PC-9 (cell line): Measurements from ENCODE around the gene MYH8. TPM values are rescaled to one million over a fixed set of nuclear protein-coding genes. Genes with fewer than 3 reads are reported as not detected.

Experiments used
- BruUV-seq: library from RNA; stranded (reverse); fragments of 400-500 nt; replicated peaks from 2 replicates; lab custom pipeline; 2021; lab: Mats Ljungman, UMichigan
- CTCF ChIA-PET: fragments of 300-600 bp; sonication (Branson Sonifier 250); formaldehyde crosslinking; loops from one replicate; lab custom pipeline; 2022; ENCODE audit warnings: antibody characterized with exemption; lab: Charles Lee
- POLR2A ChIA-PET: fragments of 300-600 bp; sonication (Branson Sonifier 250); formaldehyde crosslinking; loops from one replicate; lab custom pipeline; 2022; ENCODE audit warnings: antibody characterized with exemption; ENCODE audit not compliant: unreplicated experiment; lab: Charles Lee
- DNase-seq, 2 experiments: peaks; one replicate each; pipeline versions ENCODE4 v3.0.0 to v3.0.0-alpha.2; 2015 to 2022; ENCODE audit warnings: mixed read lengths in 1 of 2
- H2AFZ ChIP-seq: fragments of 200-600 bp; sonication (generic); 2 replicates; pipeline ENCODE4 v1.8.1; 2017; ENCODE audit warnings: antibody characterized with exemption
- H3F3A ChIP-seq: fragments of 200-600 bp; sonication (generic); 2 replicates; pipeline ENCODE4 v1.8.1; 2017; ENCODE audit warnings: antibody characterized with exemption, mild to moderate bottlenecking, low read depth; ENCODE audit not compliant: insufficient read depth
- H3K27ac ChIP-seq: fragments of 200-600 bp; sonication (generic); 2 replicates; pipeline ENCODE4 v1.6.1; 2016; ENCODE audit warnings: mixed run types
- H3K27me3 ChIP-seq: fragments of 200-600 bp; sonication (generic); 2 replicates; pipeline ENCODE4 v1.6.1; 2016; ENCODE audit warnings: low read depth, mixed run types; ENCODE audit not compliant: insufficient read depth
- H3K36me3 ChIP-seq: fragments of 200-600 bp; sonication (generic); 2 replicates; pipeline ENCODE4 v1.6.1; 2016; ENCODE audit warnings: low read depth, mixed run types
- H3K4me1 ChIP-seq: fragments of 200-600 bp; sonication (generic); replicated peaks from 2 replicates; pipeline ENCODE4 v1.6.1; 2016; ENCODE audit warnings: mixed run types; ENCODE audit not compliant: insufficient read depth
- H3K4me2 ChIP-seq: fragments of 200-600 bp; sonication (generic); 2 replicates; pipeline ENCODE4 v1.6.1; 2017; ENCODE audit warnings: mixed run types
- H3K4me3 ChIP-seq: fragments of 200-600 bp; sonication (generic); 2 replicates; pipeline ENCODE4 v1.6.1; 2016; ENCODE audit warnings: mixed run types
- H3K79me2 ChIP-seq: fragments of 200-600 bp; sonication (generic); 2 replicates; pipeline ENCODE4 v1.6.1; 2017; ENCODE audit warnings: low read depth, mixed run types
- H3K9me2 ChIP-seq: fragments of 200-600 bp; sonication (generic); 2 replicates; pipeline ENCODE4 v1.8.1; 2017; ENCODE audit warnings: mild to moderate bottlenecking; ENCODE audit not compliant: insufficient read depth
- H3K9me3 ChIP-seq: fragments of 200-600 bp; sonication (generic); 2 replicates; pipeline ENCODE4 v1.8.1; 2016; ENCODE audit warnings: low read depth; ENCODE audit not compliant: insufficient read depth
- H4K20me1 ChIP-seq: fragments of 200-600 bp; sonication (generic); 2 replicates; pipeline ENCODE4 v1.8.1; 2017; ENCODE audit not compliant: insufficient read depth
- EZH2 ChIP-seq: fragments of 200-600 bp; sonication (generic); IDR thresholded peaks from 2 replicates; pipeline ENCODE4 v1.8.0; 2017; ENCODE audit warnings: antibody characterized with exemption, low read depth
- intact Hi-C: fragments of 100-400 bp; cut with micrococcal nuclease; formaldehyde crosslinking; loops from one replicate; pipeline ENCODE4 v1.10.0; 2022; ENCODE audit not compliant: unreplicated experiment
- total RNA-seq: library from RNA; stranded (reverse); gene quantifications from 2 replicates; pipeline ENCODE4 v1.2.3, GENCODE V29; 2021
- TF ChIP-seq, protein P1 (sequence below): fragments of 200-600 bp; sonication (generic); conservative IDR thresholded peaks from 2 replicates; pipeline ENCODE4 v1.6.1; 2017; ENCODE audit warnings: mixed run types, antibody characterized with exemption, mild to moderate bottlenecking, moderate library complexity

The MYH8 gene
- total RNA-seq, 1 experiment from 2014 or later, result not detected

- Histone ChIP-seq H3K27me3 (peaks cover under 1% of the 10 kb centered on the region; the same call in 1 of the 2 replicates), H3K36me3 (no peaks in the 10 kb centered on the region), H3K9me3 (no peaks in the 10 kb centered on the region), H3K4me1 (no peaks in the 10 kb centered on the region), H3K4me3 (no peak overlapping the region), H3K27ac (no peak overlapping the region), H3F3A (no peaks in the 10 kb centered on the region), H3K79me2 (no peaks in the 10 kb centered on the region), H3K4me2 (no peak overlapping the region), H4K20me1 (no peaks in the 10 kb centered on the region), H2AFZ (no peak overlapping the region), H3K9me2 (no peaks in the 10 kb centered on the region)
- intact Hi-C loops, result no loop called here
- ChIA-PET CTCF (no interaction called here), POLR2A (no interaction called here)
- BruUV-seq, result no TSS peak
- no peak for DNase-seq
- TF ChIP-seq, protein P1, sequence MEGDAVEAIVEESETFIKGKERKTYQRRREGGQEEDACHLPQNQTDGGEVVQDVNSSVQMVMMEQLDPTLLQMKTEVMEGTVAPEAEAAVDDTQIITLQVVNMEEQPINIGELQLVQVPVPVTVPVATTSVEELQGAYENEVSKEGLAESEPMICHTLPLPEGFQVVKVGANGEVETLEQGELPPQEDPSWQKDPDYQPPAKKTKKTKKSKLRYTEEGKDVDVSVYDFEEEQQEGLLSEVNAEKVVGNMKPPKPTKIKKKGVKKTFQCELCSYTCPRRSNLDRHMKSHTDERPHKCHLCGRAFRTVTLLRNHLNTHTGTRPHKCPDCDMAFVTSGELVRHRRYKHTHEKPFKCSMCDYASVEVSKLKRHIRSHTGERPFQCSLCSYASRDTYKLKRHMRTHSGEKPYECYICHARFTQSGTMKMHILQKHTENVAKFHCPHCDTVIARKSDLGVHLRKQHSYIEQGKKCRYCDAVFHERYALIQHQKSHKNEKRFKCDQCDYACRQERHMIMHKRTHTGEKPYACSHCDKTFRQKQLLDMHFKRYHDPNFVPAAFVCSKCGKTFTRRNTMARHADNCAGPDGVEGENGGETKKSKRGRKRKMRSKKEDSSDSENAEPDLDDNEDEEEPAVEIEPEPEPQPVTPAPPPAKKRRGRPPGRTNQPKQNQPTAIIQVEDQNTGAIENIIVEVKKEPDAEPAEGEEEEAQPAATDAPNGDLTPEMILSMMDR, result no peak
- no peak for TF ChIP-seq EZH2
Observed at GRCh38 chr17:10384175-10384574, 37.6 kb downstream of the MYH8 start.

- Histone ChIP-seq H3K27ac (no peak overlapping the region), H2AFZ (no peak overlapping the region), H3K27me3 (no peaks in the 10 kb centered on the region), H3K9me2 (no peaks in the 10 kb centered on the region), H3K36me3 (no peaks in the 10 kb centered on the region), H3F3A (no peaks in the 10 kb centered on the region), H4K20me1 (no peaks in the 10 kb centered on the region), H3K4me1 (no peaks in the 10 kb centered on the region), H3K9me3 (no peaks in the 10 kb centered on the region), H3K79me2 (no peaks in the 10 kb centered on the region), H3K4me3 (no peak overlapping the region), H3K4me2 (no peak overlapping the region)
- TF ChIP-seq, protein P1, result no peak
- TF ChIP-seq EZH2, result no peak
- POLR2A ChIA-PET, result no interaction called here
- BruUV-seq, result no TSS peak
- intact Hi-C loops, result no loop called here
- DNase-seq, result no peak
- CTCF ChIA-PET, result no interaction called here
Observed at GRCh38 chr17:10380631-10381408, 40.9 kb downstream of the MYH8 start.

DNA sequence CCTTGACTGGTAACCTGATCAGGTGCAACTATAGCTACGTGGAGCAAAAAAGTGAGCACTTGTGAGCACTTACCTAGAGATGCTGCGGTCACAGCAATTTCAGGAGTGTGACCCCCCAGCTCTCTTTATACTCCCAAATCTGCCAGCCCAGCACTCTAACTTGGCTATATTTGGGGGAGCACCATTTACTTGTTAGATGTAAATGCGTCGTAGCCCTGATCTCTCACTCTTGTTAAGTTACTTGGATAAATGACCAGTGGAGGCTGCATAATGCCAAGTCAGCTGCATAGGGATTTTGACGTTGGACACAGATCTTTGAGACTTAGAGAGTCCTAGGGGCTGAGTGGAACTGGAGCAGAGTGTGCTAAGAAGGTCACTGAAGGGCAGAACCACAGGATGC, 48.8 kb downstream of the MYH8 start, which contains the start of gene MYH13:
Gene MYH13, minus strand, starts transcription at position 101 of the 400 bp plus-strand sequence. CDS start 8,476 bp downstream, outside the sequence.
- Histone ChIP-seq H3K27me3 (no peaks in the 10 kb centered on the region), H3K36me3 (no peaks in the 10 kb centered on the region), H3K9me3 (no peaks in the 10 kb centered on the region), H4K20me1 (no peaks in the 10 kb centered on the region), H3K9me2 (no peaks in the 10 kb centered on the region), H2AFZ (no peak within 1 kb of the TSS), H3K4me1 (no peaks in the 10 kb centered on the region), H3F3A (no peaks in the 10 kb centered on the region), H3K79me2 (no peaks in the 10 kb centered on the region), H3K4me3 (no peak within 1 kb of the TSS), H3K27ac (no peak within 1 kb of the TSS), H3K4me2 (no peak within 1 kb of the TSS)
- no peak for DNase-seq
- CTCF ChIA-PET, result no interaction called here
- intact Hi-C loops, result no loop called here
- TF ChIP-seq, protein P1, result no peak
- TF ChIP-seq EZH2, result no peak
- BruUV-seq, result no TSS peak
- POLR2A ChIA-PET, result no interaction called here
